ENCODE data around the gene TPR. TPM values are rescaled to one million over a fixed set of nuclear protein-coding genes. Genes with fewer than 3 reads are reported as not detected.

TPR gene
- polyA plus RNA-seq, 1 donor (not counting 4 experiments of a cell fraction or from before 2014, with no cell fraction given), result 46.8 TPM

DNA sequence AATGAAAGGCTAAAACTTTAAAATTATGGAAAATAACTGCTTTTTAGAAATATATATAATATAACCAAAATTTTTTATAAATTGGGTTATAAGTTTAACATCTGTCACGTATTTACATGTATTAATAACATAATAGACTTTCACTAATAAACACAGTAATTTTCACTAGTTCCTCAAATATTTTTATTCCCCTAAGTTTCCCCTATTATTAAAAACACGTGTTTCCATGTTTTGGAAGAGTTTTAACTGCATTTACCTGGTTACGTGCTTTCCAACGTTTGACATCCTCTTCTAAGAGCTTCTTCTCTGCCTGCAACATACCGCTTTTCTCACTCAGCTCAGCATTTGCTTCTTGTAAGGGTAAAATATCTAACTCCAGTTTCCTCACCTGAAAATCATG is 34.3 kb downstream of the TPR start:
- no peaks in the 10 kb centered on the region for H3K9me3 ChIP-seq (ENCODE audit: control insufficient read depth, low read depth, low read length)
- H4K20me1 ChIP-seq (ENCODE audit: control insufficient read depth, extremely low read depth, insufficient read depth, low read length), result no peaks in the 10 kb centered on the region
- H3K4me3 ChIP-seq (ENCODE audit: control insufficient read depth in 2 of 3, extremely low read depth in 1 of 3, insufficient read depth in 2 of 3, low read depth in 1 of 3, low read length in 3 of 3), result no peak overlapping the region
- DNase-seq (ENCODE audit: low read depth, low spot score) (no peak), FAIRE-seq (no peak)
- peaks cover 16 to 26% of the 10 kb centered on the region in 2 experiments for H3K36me3 ChIP-seq (ENCODE audit: control insufficient read depth in 2 of 2, extremely low read depth in 1 of 2, insufficient read depth in 2 of 2, low read length in 2 of 2)
- no peak overlapping the region for H3K4me2 ChIP-seq (ENCODE audit: control insufficient read depth, extremely low read depth, insufficient read depth, low read depth, low read length)
- no peak overlapping the region for H2AFZ ChIP-seq (ENCODE audit: control insufficient read depth, low read length)
- no peaks in the 10 kb centered on the region for H3K79me2 ChIP-seq (ENCODE audit: control insufficient read depth, insufficient read depth, low read length)
- H3K27me3 ChIP-seq (ENCODE audit: control insufficient read depth, extremely low read depth, insufficient read depth, low read length), result no peaks in the 10 kb centered on the region
- no peak overlapping the region for H3K27ac ChIP-seq (ENCODE audit: control insufficient read depth, insufficient read depth, low read length)
- dilution Hi-C loops (cut with MboI; ENCODE audit: extremely low pct_ligation_motif_present, low sequenced_read_pairs), result no loop called here
- no peak overlapping the region for H3K9ac ChIP-seq (ENCODE audit: control insufficient read depth, extremely low read depth, insufficient read depth, low read length)
- TF ChIP-seq EZH2 (IDR thresholded peaks at IDR 0.05; ENCODE audit: low read length), result no peak
- TF ChIP-seq, protein P1, sequence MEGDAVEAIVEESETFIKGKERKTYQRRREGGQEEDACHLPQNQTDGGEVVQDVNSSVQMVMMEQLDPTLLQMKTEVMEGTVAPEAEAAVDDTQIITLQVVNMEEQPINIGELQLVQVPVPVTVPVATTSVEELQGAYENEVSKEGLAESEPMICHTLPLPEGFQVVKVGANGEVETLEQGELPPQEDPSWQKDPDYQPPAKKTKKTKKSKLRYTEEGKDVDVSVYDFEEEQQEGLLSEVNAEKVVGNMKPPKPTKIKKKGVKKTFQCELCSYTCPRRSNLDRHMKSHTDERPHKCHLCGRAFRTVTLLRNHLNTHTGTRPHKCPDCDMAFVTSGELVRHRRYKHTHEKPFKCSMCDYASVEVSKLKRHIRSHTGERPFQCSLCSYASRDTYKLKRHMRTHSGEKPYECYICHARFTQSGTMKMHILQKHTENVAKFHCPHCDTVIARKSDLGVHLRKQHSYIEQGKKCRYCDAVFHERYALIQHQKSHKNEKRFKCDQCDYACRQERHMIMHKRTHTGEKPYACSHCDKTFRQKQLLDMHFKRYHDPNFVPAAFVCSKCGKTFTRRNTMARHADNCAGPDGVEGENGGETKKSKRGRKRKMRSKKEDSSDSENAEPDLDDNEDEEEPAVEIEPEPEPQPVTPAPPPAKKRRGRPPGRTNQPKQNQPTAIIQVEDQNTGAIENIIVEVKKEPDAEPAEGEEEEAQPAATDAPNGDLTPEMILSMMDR (optimal IDR thresholded peaks at IDR 0.05 in 1 of 3, IDR thresholded peaks at IDR 0.05 in 1 of 3, conservative IDR thresholded peaks at IDR 0.05 in 1 of 3; ENCODE audit: extremely low read depth in 1 of 3, insufficient read depth in 2 of 3, low read length in 3 of 3), result no peak
- no peaks in the 10 kb centered on the region for H3K9me1 ChIP-seq (ENCODE audit: control insufficient read depth, extremely low read depth, insufficient read depth, low read length)
- H3K4me1 ChIP-seq (ENCODE audit: control insufficient read depth, extremely low read depth, insufficient read depth, low read length), result no peaks in the 10 kb centered on the region

DNA sequence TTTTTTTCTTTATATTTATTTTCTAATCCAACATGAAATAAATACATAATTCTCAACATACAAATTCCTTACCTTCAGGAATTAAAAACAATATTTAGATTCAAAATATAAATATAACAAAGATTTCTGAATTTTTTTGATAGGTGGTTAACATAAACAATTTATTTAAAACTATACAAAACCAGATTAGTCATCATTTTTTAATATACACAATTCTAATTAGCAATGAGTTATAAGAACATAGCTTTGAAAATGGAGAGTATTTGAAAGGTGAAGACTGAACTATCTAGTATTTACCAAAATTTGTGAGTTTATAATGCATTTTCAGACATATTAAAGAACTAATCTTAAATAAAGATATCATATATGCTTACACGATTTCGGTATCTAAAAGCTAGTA is 37.5 kb downstream of the TPR start:
- FAIRE-seq (no peak), DNase-seq (ENCODE audit: low read depth, low spot score) (no peak)
- Histone ChIP-seq H3K4me3 (ENCODE audit: control insufficient read depth in 2 of 3, extremely low read depth in 1 of 3, insufficient read depth in 2 of 3, low read depth in 1 of 3, low read length in 3 of 3) (no peak overlapping the region), H2AFZ (ENCODE audit: control insufficient read depth, low read length) (no peak overlapping the region), H3K9me1 (ENCODE audit: control insufficient read depth, extremely low read depth, insufficient read depth, low read length) (no peaks in the 10 kb centered on the region), H3K9ac (ENCODE audit: control insufficient read depth, extremely low read depth, insufficient read depth, low read length) (no peak overlapping the region), H4K20me1 (ENCODE audit: control insufficient read depth, extremely low read depth, insufficient read depth, low read length) (no peaks in the 10 kb centered on the region), H3K4me1 (ENCODE audit: control insufficient read depth, extremely low read depth, insufficient read depth, low read length) (no peaks in the 10 kb centered on the region), H3K79me2 (ENCODE audit: control insufficient read depth, insufficient read depth, low read length) (no peaks in the 10 kb centered on the region), H3K36me3 (ENCODE audit: control insufficient read depth in 2 of 2, extremely low read depth in 1 of 2, insufficient read depth in 2 of 2, low read length in 2 of 2) (peaks cover 7 to 15% of the 10 kb centered on the region in 2 experiments), H3K4me2 (ENCODE audit: control insufficient read depth, extremely low read depth, insufficient read depth, low read depth, low read length) (no peak overlapping the region), H3K27ac (ENCODE audit: control insufficient read depth, insufficient read depth, low read length) (no peak overlapping the region), H3K9me3 (ENCODE audit: control insufficient read depth, low read depth, low read length) (no peaks in the 10 kb centered on the region), H3K27me3 (ENCODE audit: control insufficient read depth, extremely low read depth, insufficient read depth, low read length) (no peaks in the 10 kb centered on the region)
- dilution Hi-C loops (cut with MboI; ENCODE audit: extremely low pct_ligation_motif_present, low sequenced_read_pairs), result no loop called here
- TF ChIP-seq, protein P1 (optimal IDR thresholded peaks at IDR 0.05 in 1 of 3, IDR thresholded peaks at IDR 0.05 in 1 of 3, conservative IDR thresholded peaks at IDR 0.05 in 1 of 3; ENCODE audit: extremely low read depth in 1 of 3, insufficient read depth in 2 of 3, low read length in 3 of 3), result no peak
- no peak for TF ChIP-seq EZH2 (IDR thresholded peaks at IDR 0.05; ENCODE audit: low read length)

Measured in keratinocyte (primary cell).